Activated CD4-positive, alpha-beta T cell treated with anti-CD3 and anti-CD28 coated beads, Interleukin-2, amount 50 U/mL, for 24 hours (primary cell): Measurements from ENCODE around the gene PAFAH1B2.
"Not testable (repeated sequence)": the region's sequence is repeated elsewhere in the genome, so short reads cannot be mapped to it uniquely, and the experiment has no call there.

ENCODE experiments used
- DNase-seq, 2 donors: peaks; one replicate each; pipeline ENCODE4 v3.0.0-alpha.2; 2020; ENCODE audit warnings: low read depth in 1 of 2, low spot score in 1 of 2

PAFAH1B2 gene

GRCh38 chr11:117127171-117127901 lies 16.8 kb upstream of the PAFAH1B2 start:
- DNase-seq = no peak

- no peak for DNase-seq
These were observed 15.8 kb upstream of the PAFAH1B2 start for GRCh38 chr11:117128289-117128688.

GRCh38 chr11:117130396-117130795 lies 13.7 kb upstream of the PAFAH1B2 start:
- DNase-seq = not testable (repeated sequence)

- DNase-seq = no peak
These were observed 13.2 kb upstream of the PAFAH1B2 start for GRCh38 chr11:117130879-117131278.

- no peak for DNase-seq
These were observed 9.7 kb upstream of the PAFAH1B2 start for GRCh38 chr11:117134431-117134830.

- DNase-seq = not testable (repeated sequence)
These were observed 9.1 kb upstream of the PAFAH1B2 start for GRCh38 chr11:117134979-117135378.

- DNase-seq = not testable (repeated sequence)
These were observed 6.6 kb upstream of the PAFAH1B2 start for GRCh38 chr11:117137223-117138086.

- peak in 1 of 2 donors; percentile 12 for DNase-seq
These were observed 697 bp upstream of the PAFAH1B2 start for GRCh38 chr11:117143390-117143789.

GRCh38 chr11:117144477-117145392 lies 648 bp downstream of the PAFAH1B2 start:
- DNase-seq = no peak

GRCh38 chr11:117145393-117145761 lies 1.3 kb downstream of the PAFAH1B2 start:
- no peak for DNase-seq

GRCh38 chr11:117146521-117146920 lies 2.4 kb downstream of the PAFAH1B2 start:
- no peak for DNase-seq

- no peak for DNase-seq
These were observed 8.0 kb downstream of the PAFAH1B2 start for GRCh38 chr11:117152066-117152465.

- no peak for DNase-seq
These were observed 10.4 kb downstream of the PAFAH1B2 start for GRCh38 chr11:117154468-117154867.

- no peak for DNase-seq
These were observed 13.4 kb downstream of the PAFAH1B2 start for GRCh38 chr11:117157507-117157906.

GRCh38 chr11:117159892-117160291 lies 15.8 kb downstream of the PAFAH1B2 start:
- no peak for DNase-seq

- DNase-seq = no peak
These were observed 16.7 kb downstream of the PAFAH1B2 start for GRCh38 chr11:117160826-117161225.

GRCh38 chr11:117166491-117166890 lies 22.4 kb downstream of the PAFAH1B2 start:
- DNase-seq = no peak

- DNase-seq = no peak
These were observed 25.6 kb downstream of the PAFAH1B2 start for GRCh38 chr11:117169736-117170135.

- no peak for DNase-seq
These were observed 26.1 kb downstream of the PAFAH1B2 start for GRCh38 chr11:117170210-117170609.

- no peak for DNase-seq
These were observed 26.9 kb downstream of the PAFAH1B2 start for GRCh38 chr11:117171007-117171403.

GRCh38 chr11:117171404-117172061 lies 27.4 kb downstream of the PAFAH1B2 start:
- no peak for DNase-seq
